GM06990 (cell line): ENCODE measurements around the gene ARID1B.

Experiments
- DNase-seq: peaks from one replicate; pipeline ENCODE4 v3.0.0-alpha.2; 2011; ENCODE audit not compliant: insufficient read length; ENCODE audit errors: extremely low read depth
- H3K27me3 ChIP-seq: replicated peaks from 2 replicates; pipeline ENCODE4 v1.6.0; 2011; ENCODE audit warnings: low read length; ENCODE audit not compliant: control insufficient read depth, insufficient read depth
- H3K36me3 ChIP-seq: 2 replicates; pipeline ENCODE4 v1.5.1; 2011; ENCODE audit warnings: low read length; ENCODE audit not compliant: control insufficient read depth, insufficient read depth
- H3K4me3 ChIP-seq: replicated peaks from 2 replicates; pipeline ENCODE4 v1.5.1; 2011; ENCODE audit warnings: low read depth, mild to moderate bottlenecking, control low read depth, low read length
- CTCF ChIP-seq: IDR thresholded peaks from 2 replicates; pipeline ENCODE4 v1.5.1; 2011; ENCODE audit warnings: low read length, control low read depth, mild to moderate bottlenecking, inconsistent platforms; ENCODE audit not compliant: insufficient read depth, poor library complexity, severe bottlenecking

Gene ARID1B

GRCh38 chr6:157079771-157080170, 302.6 kb downstream of the ARID1B start:
- no peaks in the 10 kb centered on the region for H3K27me3 ChIP-seq
- no peak for TF ChIP-seq CTCF
- H3K36me3 ChIP-seq, result peaks cover 2% of the 10 kb centered on the region
- DNase-seq, result no peak
- H3K4me3 ChIP-seq, result no peak overlapping the region

- no peak for DNase-seq
- TF ChIP-seq CTCF, result no peak
Measured at GRCh38 chr6:157080986-157081391, 303.8 kb downstream of the ARID1B start.

GRCh38 chr6:157083343-157083742, 306.2 kb downstream of the ARID1B start:
- peaks cover 8% of the 10 kb centered on the region for H3K36me3 ChIP-seq
- H3K4me3 ChIP-seq, result no peak overlapping the region
- TF ChIP-seq CTCF, result no peak
- H3K27me3 ChIP-seq, result no peaks in the 10 kb centered on the region
- DNase-seq, result no peak

More at GRCh38 chr6:157080986-157081391, 303.8 kb downstream of the ARID1B start:
- Histone ChIP-seq H3K36me3 (peaks cover 4% of the 10 kb centered on the region), H3K27me3 (no peaks in the 10 kb centered on the region), H3K4me3 (no peak overlapping the region)

- no peak overlapping the region for H3K4me3 ChIP-seq
- DNase-seq, result no peak
- H3K27me3 ChIP-seq, result no peaks in the 10 kb centered on the region
- H3K36me3 ChIP-seq, result peaks cover 12% of the 10 kb centered on the region
- TF ChIP-seq CTCF, result no peak
Measured at GRCh38 chr6:157086632-157087031, 309.5 kb downstream of the ARID1B start.

- no peak overlapping the region for H3K4me3 ChIP-seq
- TF ChIP-seq CTCF, result no peak
- no peaks in the 10 kb centered on the region for H3K27me3 ChIP-seq
- no peak for DNase-seq
- H3K36me3 ChIP-seq, result peaks cover 12% of the 10 kb centered on the region
Measured at GRCh38 chr6:157087974-157088373, 310.8 kb downstream of the ARID1B start.

- TF ChIP-seq CTCF, result no peak
- H3K4me3 ChIP-seq, result no peak overlapping the region
- H3K36me3 ChIP-seq, result peaks cover 12% of the 10 kb centered on the region
- no peak for DNase-seq
- H3K27me3 ChIP-seq, result no peaks in the 10 kb centered on the region
Measured at GRCh38 chr6:157088841-157089240, 311.7 kb downstream of the ARID1B start.
